T-helper 1 cell treated with Interleukin-12 subunit alpha and Interleukin-12 subunit beta and Interleukin-4 antibody, amounts not matched to agents 30 μg/mL and 1 μg/mL, for 36 hours (primary cell): ENCODE data around the gene UBASH3A.
"Not testable (repeated sequence)": the region's sequence is repeated elsewhere in the genome, so short reads cannot be mapped to it uniquely, and the experiment has no call there.

Source experiments
- H3K27ac Mint-ChIP-seq: one replicate; pipeline ENCODE4 v1.8.0; 2021; ENCODE audit warnings: mild to moderate bottlenecking, mixed read lengths
- H3K27me3 Mint-ChIP-seq: one replicate; pipeline ENCODE4 v1.8.0; 2021; ENCODE audit warnings: low read depth, mixed read lengths
- H3K36me3 Mint-ChIP-seq: one replicate; pipeline ENCODE4 v1.8.0; 2021; ENCODE audit warnings: low read depth, mixed read lengths
- H3K4me1 Mint-ChIP-seq: one replicate; pipeline ENCODE4 v1.8.0; 2021; ENCODE audit warnings: low read depth, mixed read lengths
- H3K4me3 Mint-ChIP-seq: one replicate; pipeline ENCODE4 v1.8.0; 2021; ENCODE audit warnings: mild to moderate bottlenecking, moderate library complexity, mixed read lengths
- H3K9me3 Mint-ChIP-seq: one replicate; pipeline ENCODE4 v1.8.0; 2021; ENCODE audit warnings: mixed read lengths

Gene UBASH3A

GRCh38 chr21:42405064-42406013 lies 1.6 kb downstream of the UBASH3A start:
- H3K36me3 Mint-ChIP-seq: peaks cover 42% of the 10 kb centered on the region
- H3K27ac Mint-ChIP-seq: peak overlapping the region; percentile 93
- peaks cover 54% of the 10 kb centered on the region for H3K4me1 Mint-ChIP-seq
- H3K9me3 Mint-ChIP-seq: peaks cover 9% of the 10 kb centered on the region
- H3K27me3 Mint-ChIP-seq: no peaks in the 10 kb centered on the region
- peak overlapping the region; percentile 96 for H3K4me3 Mint-ChIP-seq

GRCh38 chr21:42406201-42406621 lies 2.5 kb downstream of the UBASH3A start:
- Mint-ChIP-seq H3K9me3 (peaks cover 9% of the 10 kb centered on the region), H3K36me3 (peaks cover 42% of the 10 kb centered on the region), H3K27ac (peak overlapping the region; percentile 93), H3K4me3 (peak overlapping the region; percentile 96), H3K4me1 (peaks cover 50% of the 10 kb centered on the region), H3K27me3 (no peaks in the 10 kb centered on the region)

GRCh38 chr21:42406866-42407265 lies 3.2 kb downstream of the UBASH3A start:
- H3K4me3 Mint-ChIP-seq: peak overlapping the region; percentile 96
- H3K36me3 Mint-ChIP-seq: peaks cover 37% of the 10 kb centered on the region
- peaks cover 3% of the 10 kb centered on the region for H3K9me3 Mint-ChIP-seq
- H3K27ac Mint-ChIP-seq: peak overlapping the region; percentile 93
- peaks cover 44% of the 10 kb centered on the region for H3K4me1 Mint-ChIP-seq
- H3K27me3 Mint-ChIP-seq: no peaks in the 10 kb centered on the region

- peaks cover 42% of the 10 kb centered on the region for H3K4me1 Mint-ChIP-seq
- no peak overlapping the region for H3K27ac Mint-ChIP-seq
- no peaks in the 10 kb centered on the region for H3K27me3 Mint-ChIP-seq
- H3K36me3 Mint-ChIP-seq: peaks cover 36% of the 10 kb centered on the region
- no peaks in the 10 kb centered on the region for H3K9me3 Mint-ChIP-seq
- peak overlapping the region; percentile 96 for H3K4me3 Mint-ChIP-seq
These were observed 3.8 kb downstream of the UBASH3A start for GRCh38 chr21:42407476-42407875.

GRCh38 chr21:42408718-42409117 lies 5.0 kb downstream of the UBASH3A start:
- H3K27me3 Mint-ChIP-seq, H3K4me3 Mint-ChIP-seq: not testable (repeated sequence)

GRCh38 chr21:42409366-42409765 lies 5.7 kb downstream of the UBASH3A start:
- peaks cover 44% of the 10 kb centered on the region for H3K4me1 Mint-ChIP-seq
- H3K27ac Mint-ChIP-seq: no peak overlapping the region
- H3K9me3 Mint-ChIP-seq: no peaks in the 10 kb centered on the region
- peaks cover 50% of the 10 kb centered on the region for H3K36me3 Mint-ChIP-seq
- no peak overlapping the region for H3K4me3 Mint-ChIP-seq
- no peaks in the 10 kb centered on the region for H3K27me3 Mint-ChIP-seq

More at GRCh38 chr21:42408718-42409117, 5.0 kb downstream of the UBASH3A start:
- H3K4me1 Mint-ChIP-seq: peaks cover 37% of the 10 kb centered on the region
- peaks cover 44% of the 10 kb centered on the region for H3K36me3 Mint-ChIP-seq
- not testable (repeated sequence) for H3K9me3 Mint-ChIP-seq, H3K27ac Mint-ChIP-seq

GRCh38 chr21:42411197-42411869 lies 7.6 kb downstream of the UBASH3A start:
- no peaks in the 10 kb centered on the region for H3K9me3 Mint-ChIP-seq
- H3K4me1 Mint-ChIP-seq: peaks cover 58% of the 10 kb centered on the region
- H3K27me3 Mint-ChIP-seq: no peaks in the 10 kb centered on the region
- H3K27ac Mint-ChIP-seq: no peak overlapping the region
- no peak overlapping the region for H3K4me3 Mint-ChIP-seq
- H3K36me3 Mint-ChIP-seq: peaks cover 53% of the 10 kb centered on the region

- Mint-ChIP-seq H3K9me3 (no peaks in the 10 kb centered on the region), H3K36me3 (peaks cover 55% of the 10 kb centered on the region), H3K27me3 (no peaks in the 10 kb centered on the region), H3K27ac (peak overlapping the region; percentile 24), H3K4me3 (no peak overlapping the region), H3K4me1 (peaks cover 53% of the 10 kb centered on the region)
These were observed 8.4 kb downstream of the UBASH3A start for GRCh38 chr21:42411891-42412635.

GRCh38 chr21:42412636-42412933 lies 8.9 kb downstream of the UBASH3A start:
- peaks cover 55% of the 10 kb centered on the region for H3K36me3 Mint-ChIP-seq
- H3K27ac Mint-ChIP-seq: peak overlapping the region; percentile 24
- H3K4me3 Mint-ChIP-seq: no peak overlapping the region
- peaks cover 3% of the 10 kb centered on the region for H3K9me3 Mint-ChIP-seq
- H3K27me3 Mint-ChIP-seq: no peaks in the 10 kb centered on the region
- H3K4me1 Mint-ChIP-seq: peaks cover 51% of the 10 kb centered on the region

GRCh38 chr21:42413093-42413492 lies 9.4 kb downstream of the UBASH3A start:
- H3K9me3 Mint-ChIP-seq: peaks cover 4% of the 10 kb centered on the region
- no peaks in the 10 kb centered on the region for H3K27me3 Mint-ChIP-seq
- H3K4me3 Mint-ChIP-seq: peak overlapping the region; percentile 25
- H3K4me1 Mint-ChIP-seq: peaks cover 47% of the 10 kb centered on the region
- H3K27ac Mint-ChIP-seq: peak overlapping the region; percentile 71
- peaks cover 54% of the 10 kb centered on the region for H3K36me3 Mint-ChIP-seq

- peak overlapping the region; percentile 25 for H3K4me3 Mint-ChIP-seq
- H3K4me1 Mint-ChIP-seq: peaks cover 47% of the 10 kb centered on the region
- peaks cover 55% of the 10 kb centered on the region for H3K36me3 Mint-ChIP-seq
- H3K9me3 Mint-ChIP-seq: peaks cover 4% of the 10 kb centered on the region
- no peaks in the 10 kb centered on the region for H3K27me3 Mint-ChIP-seq
- peak overlapping the region; percentile 71 for H3K27ac Mint-ChIP-seq
These were observed 9.8 kb downstream of the UBASH3A start for GRCh38 chr21:42413500-42413899.

GRCh38 chr21:42414066-42414465 lies 10.4 kb downstream of the UBASH3A start:
- no peaks in the 10 kb centered on the region for H3K27me3 Mint-ChIP-seq
- H3K9me3 Mint-ChIP-seq: peaks cover 7% of the 10 kb centered on the region
- peak overlapping the region; percentile 98 for H3K27ac Mint-ChIP-seq
- H3K36me3 Mint-ChIP-seq: peaks cover 60% of the 10 kb centered on the region
- H3K4me1 Mint-ChIP-seq: peaks cover 52% of the 10 kb centered on the region
- peak overlapping the region; percentile 28 for H3K4me3 Mint-ChIP-seq

GRCh38 chr21:42414553-42414927 lies 10.8 kb downstream of the UBASH3A start:
- H3K9me3 Mint-ChIP-seq: peaks cover 12% of the 10 kb centered on the region
- H3K4me1 Mint-ChIP-seq: peaks cover 52% of the 10 kb centered on the region
- H3K36me3 Mint-ChIP-seq: peaks cover 60% of the 10 kb centered on the region
- H3K27me3 Mint-ChIP-seq: no peaks in the 10 kb centered on the region
- H3K4me3 Mint-ChIP-seq: peak overlapping the region; percentile 74
- H3K27ac Mint-ChIP-seq: peak overlapping the region; percentile 98

- Mint-ChIP-seq H3K36me3 (peaks cover 58% of the 10 kb centered on the region), H3K9me3 (peaks cover 16% of the 10 kb centered on the region), H3K4me1 (peaks cover 52% of the 10 kb centered on the region), H3K27me3 (no peaks in the 10 kb centered on the region), H3K27ac (peak overlapping the region; percentile 98), H3K4me3 (peak overlapping the region; percentile 74)
These were observed 11.4 kb downstream of the UBASH3A start for GRCh38 chr21:42414928-42415769.
